ENCODE results near the gene MISP.

Gene MISP

GRCh38 chr19:747432-748273 is 3.3 kb upstream of the MISP start:
- Mint-ChIP-seq H3K4me3 (no peak overlapping the region), H3K27ac (no peak overlapping the region), H3K36me3 (ENCODE audit: low read depth) (no peaks in the 10 kb centered on the region), H3K27me3 (ENCODE audit: low read depth) (no peaks in the 10 kb centered on the region), H3K9me3 (peaks cover 4% of the 10 kb centered on the region), H3K4me1 (ENCODE audit: low read depth) (no peaks in the 10 kb centered on the region)
- no peak for DNase-seq (ENCODE audit: low spot score)

- no peak for DNase-seq (ENCODE audit: low spot score)
- no peaks in the 10 kb centered on the region for H3K36me3 Mint-ChIP-seq (ENCODE audit: low read depth)
- no peaks in the 10 kb centered on the region for H3K27me3 Mint-ChIP-seq (ENCODE audit: low read depth)
- H3K4me1 Mint-ChIP-seq (ENCODE audit: low read depth) = no peaks in the 10 kb centered on the region
- peaks cover 4% of the 10 kb centered on the region for H3K9me3 Mint-ChIP-seq
- H3K4me3 Mint-ChIP-seq = no peak overlapping the region
- H3K27ac Mint-ChIP-seq = no peak overlapping the region
These were observed 2.7 kb upstream of the MISP start for GRCh38 chr19:748274-748598.

- DNase-seq (ENCODE audit: low spot score) = no peak
- no peak overlapping the region for H3K27ac Mint-ChIP-seq
- no peaks in the 10 kb centered on the region for H3K36me3 Mint-ChIP-seq (ENCODE audit: low read depth)
- H3K27me3 Mint-ChIP-seq (ENCODE audit: low read depth) = no peaks in the 10 kb centered on the region
- H3K4me3 Mint-ChIP-seq = no peak overlapping the region
- no peaks in the 10 kb centered on the region for H3K9me3 Mint-ChIP-seq
- no peaks in the 10 kb centered on the region for H3K4me1 Mint-ChIP-seq (ENCODE audit: low read depth)
These were observed 1.1 kb upstream of the MISP start for GRCh38 chr19:749811-750210.

- DNase-seq (ENCODE audit: low spot score) = no peak
- no peaks in the 10 kb centered on the region for H3K36me3 Mint-ChIP-seq (ENCODE audit: low read depth)
- no peaks in the 10 kb centered on the region for H3K9me3 Mint-ChIP-seq
- H3K27ac Mint-ChIP-seq = no peak overlapping the region
- no peaks in the 10 kb centered on the region for H3K27me3 Mint-ChIP-seq (ENCODE audit: low read depth)
- H3K4me3 Mint-ChIP-seq = no peak overlapping the region
- no peaks in the 10 kb centered on the region for H3K4me1 Mint-ChIP-seq (ENCODE audit: low read depth)
These were observed 809 bp downstream of the MISP start for GRCh38 chr19:751501-752341.

- Mint-ChIP-seq H3K36me3 (ENCODE audit: low read depth) (no peaks in the 10 kb centered on the region), H3K4me3 (no peak overlapping the region), H3K27me3 (ENCODE audit: low read depth) (no peaks in the 10 kb centered on the region), H3K9me3 (no peaks in the 10 kb centered on the region), H3K4me1 (ENCODE audit: low read depth) (no peaks in the 10 kb centered on the region), H3K27ac (no peak overlapping the region)
- DNase-seq (ENCODE audit: low spot score) = no peak
These were observed 2.0 kb downstream of the MISP start for GRCh38 chr19:752652-753517.

GRCh38 chr19:754530-754929 is 3.6 kb downstream of the MISP start:
- Mint-ChIP-seq H3K27me3 (ENCODE audit: low read depth) (no peaks in the 10 kb centered on the region), H3K9me3 (peaks cover under 1% of the 10 kb centered on the region), H3K36me3 (ENCODE audit: low read depth) (no peaks in the 10 kb centered on the region), H3K4me3 (no peak overlapping the region), H3K4me1 (ENCODE audit: low read depth) (no peaks in the 10 kb centered on the region), H3K27ac (no peak overlapping the region)
- DNase-seq (ENCODE audit: low spot score) = no peak

- DNase-seq (ENCODE audit: low spot score) = no peak
- no peak overlapping the region for H3K27ac Mint-ChIP-seq
- H3K4me1 Mint-ChIP-seq (ENCODE audit: low read depth) = no peaks in the 10 kb centered on the region
- H3K27me3 Mint-ChIP-seq (ENCODE audit: low read depth) = no peaks in the 10 kb centered on the region
- H3K4me3 Mint-ChIP-seq = no peak overlapping the region
- peaks cover 3% of the 10 kb centered on the region for H3K9me3 Mint-ChIP-seq
- no peaks in the 10 kb centered on the region for H3K36me3 Mint-ChIP-seq (ENCODE audit: low read depth)
These were observed 4.2 kb downstream of the MISP start for GRCh38 chr19:755063-755462.

- H3K4me1 Mint-ChIP-seq (ENCODE audit: low read depth) = no peaks in the 10 kb centered on the region
- no peaks in the 10 kb centered on the region for H3K36me3 Mint-ChIP-seq (ENCODE audit: low read depth)
These were observed 5.3 kb downstream of the MISP start for GRCh38 chr19:756236-756635.

GRCh38 chr19:756821-757688 is 6.1 kb downstream of the MISP start:
- Mint-ChIP-seq H3K9me3 (peaks cover 3% of the 10 kb centered on the region), H3K27ac (no peak overlapping the region), H3K4me3 (no peak overlapping the region), H3K27me3 (ENCODE audit: low read depth) (no peaks in the 10 kb centered on the region), H3K4me1 (ENCODE audit: low read depth) (no peaks in the 10 kb centered on the region), H3K36me3 (ENCODE audit: low read depth) (no peaks in the 10 kb centered on the region)
- no peak for DNase-seq (ENCODE audit: low spot score)

More at GRCh38 chr19:756236-756635, 5.3 kb downstream of the MISP start:
- Mint-ChIP-seq H3K9me3 (peaks cover 3% of the 10 kb centered on the region), H3K27ac (no peak overlapping the region), H3K4me3 (no peak overlapping the region), H3K27me3 (ENCODE audit: low read depth) (no peaks in the 10 kb centered on the region)
- no peak for DNase-seq (ENCODE audit: low spot score)

GRCh38 chr19:757811-758668 is 7.1 kb downstream of the MISP start:
- H3K36me3 Mint-ChIP-seq (ENCODE audit: low read depth) = no peaks in the 10 kb centered on the region
- no peak overlapping the region for H3K4me3 Mint-ChIP-seq
- no peak overlapping the region for H3K27ac Mint-ChIP-seq
- H3K4me1 Mint-ChIP-seq (ENCODE audit: low read depth) = no peaks in the 10 kb centered on the region
- DNase-seq (ENCODE audit: low spot score) = no peak
- H3K27me3 Mint-ChIP-seq (ENCODE audit: low read depth) = no peaks in the 10 kb centered on the region
- H3K9me3 Mint-ChIP-seq = peaks cover 3% of the 10 kb centered on the region

- no peak for DNase-seq (ENCODE audit: low spot score)
- Mint-ChIP-seq H3K36me3 (ENCODE audit: low read depth) (no peaks in the 10 kb centered on the region), H3K4me3 (no peak overlapping the region), H3K4me1 (ENCODE audit: low read depth) (no peaks in the 10 kb centered on the region), H3K27ac (no peak overlapping the region), H3K27me3 (ENCODE audit: low read depth) (no peaks in the 10 kb centered on the region), H3K9me3 (peaks cover 3% of the 10 kb centered on the region)
These were observed 12.3 kb downstream of the MISP start for GRCh38 chr19:763181-763580.

- H3K4me1 Mint-ChIP-seq (ENCODE audit: low read depth) = no peaks in the 10 kb centered on the region
- H3K27me3 Mint-ChIP-seq (ENCODE audit: low read depth) = no peaks in the 10 kb centered on the region
- H3K36me3 Mint-ChIP-seq (ENCODE audit: low read depth) = no peaks in the 10 kb centered on the region
- DNase-seq (ENCODE audit: low spot score) = no peak
- no peak overlapping the region for H3K27ac Mint-ChIP-seq
- peaks cover 3% of the 10 kb centered on the region for H3K9me3 Mint-ChIP-seq
- H3K4me3 Mint-ChIP-seq = no peak overlapping the region
These were observed 13.0 kb downstream of the MISP start for GRCh38 chr19:763869-764268.
